ENCODE data around the gene CIDEB. TPM values are rescaled to one million over a fixed set of nuclear protein-coding genes. Genes with fewer than 3 reads are reported as not detected.

The CIDEB gene
- total and polyA plus RNA-seq, 2 experiments from 2014 or later: not detected

GRCh38 chr14:24282736-24283135 lies 25.0 kb downstream of the CIDEB start:
- Histone ChIP-seq H3K4me1 (ENCODE audit: low read depth) (no peaks in the 10 kb centered on the region), H3K9me3 (ENCODE audit: low read depth) (no peaks in the 10 kb centered on the region), H3K36me3 (no peaks in the 10 kb centered on the region), H3K27ac (no peak overlapping the region), H3K4me3 (no peak overlapping the region), H3K27me3 (no peaks in the 10 kb centered on the region)
- no peak for TF ChIP-seq CTCF (IDR thresholded peaks at IDR 0.05; ENCODE audit: low read depth, low read length)
- no peak for DNase-seq (ENCODE audit: low read depth in 1 of 2, low spot score in 1 of 2)

DNA sequence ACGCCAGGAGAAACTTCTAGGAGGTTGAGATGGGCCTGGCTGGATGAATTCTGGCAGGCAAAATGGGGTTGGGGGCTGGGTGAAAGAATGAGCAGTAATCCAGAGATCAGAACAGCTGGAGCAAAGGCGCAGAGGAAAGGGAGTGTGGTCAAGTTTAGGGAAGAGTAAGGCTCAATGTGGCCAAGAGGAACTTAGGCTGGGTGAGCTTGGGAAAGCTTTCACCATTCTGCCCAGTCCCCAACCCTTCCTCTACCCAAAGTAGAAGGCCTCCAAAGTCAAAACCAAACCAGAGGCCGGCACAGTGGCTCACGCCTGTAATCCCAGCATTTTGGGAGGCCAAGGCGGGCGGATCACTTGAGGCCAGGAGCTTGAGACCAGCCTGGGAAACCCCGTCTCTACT lies 26.1 kb downstream of the CIDEB start:
- no peak for DNase-seq (ENCODE audit: low read depth in 1 of 2, low spot score in 1 of 2)
- Histone ChIP-seq H3K4me1 (ENCODE audit: low read depth) (no peaks in the 10 kb centered on the region), H3K27me3 (no peaks in the 10 kb centered on the region), H3K36me3 (no peaks in the 10 kb centered on the region), H3K9me3 (ENCODE audit: low read depth) (no peaks in the 10 kb centered on the region), H3K4me3 (no peak overlapping the region), H3K27ac (no peak overlapping the region)
- no peak for TF ChIP-seq CTCF (IDR thresholded peaks at IDR 0.05; ENCODE audit: low read depth, low read length)

DNA sequence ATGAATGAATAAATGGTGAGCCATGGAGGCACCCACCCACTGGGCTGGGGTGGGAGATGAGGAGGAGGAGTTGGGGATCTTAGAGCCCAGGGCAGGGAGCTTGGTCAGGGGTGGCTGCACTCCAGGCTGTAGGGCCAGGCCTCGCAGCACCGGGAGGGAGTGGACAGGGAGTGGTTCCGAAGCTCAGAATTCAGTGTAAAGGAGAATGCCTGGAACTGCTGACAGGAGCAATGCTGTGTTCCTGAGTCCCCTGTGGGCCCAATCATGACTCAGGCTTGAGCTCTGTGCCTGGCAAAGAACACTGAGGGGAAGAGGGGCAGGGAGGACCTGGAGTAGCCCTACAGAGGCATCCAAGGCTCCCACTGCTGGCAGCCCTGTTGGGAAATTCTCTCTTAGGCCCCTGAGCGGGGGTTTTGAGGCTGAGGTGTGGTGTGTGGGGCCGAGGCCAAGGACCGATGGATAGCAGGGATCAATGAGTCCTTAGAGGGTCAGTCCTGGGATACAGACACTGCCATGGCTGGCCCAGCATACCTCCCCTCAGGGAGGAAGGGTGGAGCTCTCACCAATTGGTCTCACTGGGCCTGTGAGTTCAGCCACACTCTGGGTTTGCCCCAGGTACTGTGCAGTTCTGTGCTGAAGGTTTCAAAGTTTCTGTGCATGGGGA lies 26.8 kb downstream of the CIDEB start:
- no peaks in the 10 kb centered on the region for H3K4me1 ChIP-seq (ENCODE audit: low read depth)
- TF ChIP-seq CTCF (IDR thresholded peaks at IDR 0.05; ENCODE audit: low read depth, low read length): no peak
- H3K9me3 ChIP-seq (ENCODE audit: low read depth): no peaks in the 10 kb centered on the region
- DNase-seq (ENCODE audit: low read depth in 1 of 2, low spot score in 1 of 2): peak in 1 of 2 donors; percentile 24
- no peak overlapping the region for H3K27ac ChIP-seq
- no peaks in the 10 kb centered on the region for H3K27me3 ChIP-seq
- no peak overlapping the region for H3K4me3 ChIP-seq
- H3K36me3 ChIP-seq: no peaks in the 10 kb centered on the region

DNA sequence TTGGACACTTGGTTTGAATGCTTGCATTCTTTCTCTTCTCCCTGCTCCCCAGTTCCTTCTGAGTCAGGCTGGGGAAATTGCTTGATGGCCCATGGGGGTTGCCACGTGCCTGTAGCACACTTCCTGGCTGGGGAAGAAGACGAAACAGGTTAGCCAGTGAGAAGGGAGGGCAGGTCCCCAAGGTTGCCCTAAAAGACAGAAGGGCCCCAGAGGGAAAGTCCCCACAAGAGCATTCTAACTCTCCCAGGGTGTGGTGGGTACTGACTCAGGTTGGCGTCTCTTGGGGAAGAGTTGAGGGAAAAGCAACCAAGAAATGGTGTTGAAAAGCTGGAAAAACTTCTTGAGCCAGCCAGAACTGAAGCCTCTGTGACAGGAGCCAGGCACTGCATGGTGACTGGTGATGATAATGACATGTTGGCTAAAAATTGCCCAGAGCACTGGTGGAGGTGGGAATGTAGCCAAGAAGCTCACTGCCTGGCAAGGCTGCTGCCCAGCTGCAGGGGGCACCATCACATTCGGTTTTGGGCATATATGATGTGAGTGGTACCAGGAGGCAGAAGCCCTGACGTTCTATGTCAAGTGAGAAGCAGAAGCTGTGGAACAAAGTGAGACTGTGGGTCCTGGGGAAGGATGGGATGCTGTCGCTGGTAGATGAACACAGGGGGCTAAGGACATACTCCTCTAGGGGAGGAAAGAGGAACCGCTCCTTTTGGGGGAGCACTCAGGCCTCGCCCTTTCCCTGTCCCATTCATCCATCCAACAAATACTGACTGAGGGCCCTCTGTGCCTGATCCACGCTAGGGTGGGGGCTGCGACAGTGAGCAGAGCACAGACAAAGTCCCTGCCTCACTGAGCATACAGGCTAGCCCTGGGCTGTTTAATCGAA lies 28.2 kb downstream of the CIDEB start:
- no peak overlapping the region for H3K4me3 ChIP-seq
- peak; percentile 5 for TF ChIP-seq CTCF (IDR thresholded peaks at IDR 0.05; ENCODE audit: low read depth, low read length)
- H3K4me1 ChIP-seq (ENCODE audit: low read depth): no peaks in the 10 kb centered on the region
- no peaks in the 10 kb centered on the region for H3K27me3 ChIP-seq
- no peak for DNase-seq (ENCODE audit: low read depth in 1 of 2, low spot score in 1 of 2)
- H3K36me3 ChIP-seq: no peaks in the 10 kb centered on the region
- H3K9me3 ChIP-seq (ENCODE audit: low read depth): no peaks in the 10 kb centered on the region
- no peak overlapping the region for H3K27ac ChIP-seq

DNA sequence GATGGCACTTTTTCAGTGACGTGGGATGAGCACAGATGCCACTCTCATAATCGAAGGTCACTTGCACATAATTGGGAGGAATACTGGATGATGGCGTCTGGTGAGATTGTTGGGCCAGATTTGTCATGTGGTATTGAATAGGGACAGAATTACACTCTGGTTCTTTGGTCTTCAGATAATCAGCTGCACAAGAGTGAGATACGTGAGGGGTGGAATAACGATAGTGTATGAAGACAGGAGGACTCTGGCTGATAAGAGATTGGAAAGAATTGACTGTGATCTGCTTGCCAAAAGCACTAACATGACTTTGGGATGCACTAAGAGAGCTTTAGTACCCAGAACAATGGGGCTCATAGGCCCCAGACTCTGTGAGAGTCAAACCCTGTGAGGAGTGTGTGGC lies 29.4 kb downstream of the CIDEB start:
- no peaks in the 10 kb centered on the region for H3K4me1 ChIP-seq (ENCODE audit: low read depth)
- no peaks in the 10 kb centered on the region for H3K9me3 ChIP-seq (ENCODE audit: low read depth)
- no peak overlapping the region for H3K4me3 ChIP-seq
- no peak for TF ChIP-seq CTCF (IDR thresholded peaks at IDR 0.05; ENCODE audit: low read depth, low read length)
- no peaks in the 10 kb centered on the region for H3K27me3 ChIP-seq
- H3K27ac ChIP-seq: no peak overlapping the region
- no peak for DNase-seq (ENCODE audit: low read depth in 1 of 2, low spot score in 1 of 2)
- no peaks in the 10 kb centered on the region for H3K36me3 ChIP-seq
